BLaER1 treated with 17β-estradiol and CSF1 and Interleukin-3, amounts not matched to agents 10 nM and 100 nM (cell line): ENCODE measurements around the gene HK1.

ENCODE experiments used
- H3K27ac ChIP-seq, 11 experiments: shearing (Covaris generic); formaldehyde crosslinking; 2 replicates each; pipeline ENCODE4 v1.8.1; 2022
- H3K27me3 ChIP-seq, 11 experiments: shearing (Covaris generic); formaldehyde crosslinking; 2 replicates each; pipeline ENCODE4 v1.8.1; 2022
- H3K36me3 ChIP-seq, 11 experiments: shearing (Covaris generic); formaldehyde crosslinking; 2 replicates each; pipeline ENCODE4 v1.8.1; 2022
- H3K4me1 ChIP-seq, 10 experiments: shearing (Covaris generic); formaldehyde crosslinking; 2 replicates each; pipeline ENCODE4 v1.8.1; 2022
- H3K4me2 ChIP-seq, 11 experiments: shearing (Covaris generic); formaldehyde crosslinking; 2 replicates each; pipeline ENCODE4 v1.8.1; 2022
- H3K4me3 ChIP-seq, 10 experiments: shearing (Covaris generic); formaldehyde crosslinking; 2 replicates each; pipeline ENCODE4 v1.8.1; 2022
- H3K9ac ChIP-seq, 11 experiments: shearing (Covaris generic); formaldehyde crosslinking; 2 replicates each; pipeline ENCODE4 v1.8.1; 2022
- H3K9me3 ChIP-seq, 11 experiments: shearing (Covaris generic); formaldehyde crosslinking; replicated peaks in 1 of 11; 2 replicates each; pipeline ENCODE4 v1.8.1; 2022
- H4K20me1 ChIP-seq, 11 experiments: shearing (Covaris generic); formaldehyde crosslinking; 2 replicates each; pipeline ENCODE4 v1.8.1; 2022
- Cebpa-rat ChIP-seq, 11 experiments: shearing (Covaris generic); IDR thresholded peaks; 2 replicates each; pipeline ENCODE4 v1.8.1; 2022

The HK1 gene

GRCh38 chr10:69360485-69361302 is 82.4 kb downstream of the HK1 start:
- Histone ChIP-seq H3K4me2 (no peak overlapping the region), H4K20me1 (peaks cover 5 to 97% (median 59%) of the 10 kb centered on the region in 11 experiments; a peak in 18 of 22 replicates), H3K36me3 (peaks cover 51 to 98% (median 65%) of the 10 kb centered on the region in 11 experiments), H3K9ac (no peak overlapping the region), H3K4me3 (no peak overlapping the region), H3K4me1 (peaks cover 0 to 40% (median 13%) of the 10 kb centered on the region in 10 experiments; a peak in 14 of 20 replicates), H3K9me3 (no peaks in the 10 kb centered on the region), H3K27me3 (no peaks in the 10 kb centered on the region), H3K27ac (no peak overlapping the region; a peak in 1 of 22 replicates)
- TF ChIP-seq Cebpa-rat (IDR thresholded peaks at IDR 0.05): no peak

GRCh38 chr10:69361303-69361614 is 83.0 kb downstream of the HK1 start:
- H3K4me2 ChIP-seq: no peak overlapping the region

GRCh38 chr10:69362471-69362954 is 84.2 kb downstream of the HK1 start:
- H3K4me3 ChIP-seq: no peak overlapping the region
- H3K27me3 ChIP-seq: no peaks in the 10 kb centered on the region
- no peaks in the 10 kb centered on the region for H3K9me3 ChIP-seq
- H3K36me3 ChIP-seq: peaks cover 69 to 99% (median 83%) of the 10 kb centered on the region in 11 experiments
- TF ChIP-seq Cebpa-rat (IDR thresholded peaks at IDR 0.05): no peak
- 0 out of 22 replicates have a peak overlapping the region, but pooled peaks of 1 of the 11 experiments have one; percentile 29 for H3K9ac ChIP-seq
- H3K4me2 ChIP-seq: no peak overlapping the region
- H4K20me1 ChIP-seq: peaks cover 5 to 100% (median 63%) of the 10 kb centered on the region in 11 experiments; a peak in 18 of 22 replicates
- peaks cover 0 to 30% (median 9%) of the 10 kb centered on the region in 10 experiments; a peak in 14 of 20 replicates for H3K4me1 ChIP-seq
- H3K27ac ChIP-seq: peak overlapping the region in 1 of 11 experiments; percentile 12; a peak in 2 of 22 replicates

More at GRCh38 chr10:69361303-69361614, 83.0 kb downstream of the HK1 start:
- H3K27me3 ChIP-seq: no peaks in the 10 kb centered on the region
- no peaks in the 10 kb centered on the region for H3K9me3 ChIP-seq
- no peak for TF ChIP-seq Cebpa-rat (IDR thresholded peaks at IDR 0.05)
- peaks cover 57 to 98% (median 70%) of the 10 kb centered on the region in 11 experiments for H3K36me3 ChIP-seq
- peaks cover 0 to 39% (median 13%) of the 10 kb centered on the region in 10 experiments; a peak in 14 of 20 replicates for H3K4me1 ChIP-seq
- no peak overlapping the region for H3K4me3 ChIP-seq
- H3K9ac ChIP-seq: no peak overlapping the region
- no peak overlapping the region; a peak in 1 of 22 replicates for H3K27ac ChIP-seq
- H4K20me1 ChIP-seq: peaks cover 5 to 98% (median 59%) of the 10 kb centered on the region in 11 experiments; a peak in 18 of 22 replicates

GRCh38 chr10:69363666-69364065 is 85.4 kb downstream of the HK1 start:
- Histone ChIP-seq H3K4me2 (no peak overlapping the region), H3K4me3 (no peak overlapping the region), H4K20me1 (peaks cover 5 to 100% (median 61%) of the 10 kb centered on the region in 11 experiments; a peak in 18 of 22 replicates), H3K27me3 (no peaks in the 10 kb centered on the region), H3K36me3 (peaks cover 79 to 99% (median 92%) of the 10 kb centered on the region in 11 experiments), H3K9me3 (no peaks in the 10 kb centered on the region), H3K4me1 (peaks cover 0 to 18% (median 9%) of the 10 kb centered on the region in 10 experiments; a peak in 14 of 20 replicates), H3K27ac (no peak overlapping the region), H3K9ac (no peak overlapping the region)
- TF ChIP-seq Cebpa-rat (IDR thresholded peaks at IDR 0.05): no peak

GRCh38 chr10:69364232-69364940 is 86.1 kb downstream of the HK1 start:
- no peak for TF ChIP-seq Cebpa-rat (IDR thresholded peaks at IDR 0.05)
- Histone ChIP-seq H3K36me3 (peaks cover 86 to 100% (median 97%) of the 10 kb centered on the region in 11 experiments), H3K27ac (no peak overlapping the region)

GRCh38 chr10:69366738-69367137 is 88.4 kb downstream of the HK1 start:
- H3K36me3 ChIP-seq: peaks cover 86 to 99% (median 96%) of the 10 kb centered on the region in 11 experiments
- no peaks in the 10 kb centered on the region for H3K27me3 ChIP-seq
- TF ChIP-seq Cebpa-rat (IDR thresholded peaks at IDR 0.05): no peak
- H3K4me2 ChIP-seq: no peak overlapping the region
- H3K4me3 ChIP-seq: no peak overlapping the region
- no peak overlapping the region for H3K27ac ChIP-seq
- H4K20me1 ChIP-seq: peaks cover 0 to 98% (median 32%) of the 10 kb centered on the region in 11 experiments; a peak in 17 of 22 replicates
- H3K4me1 ChIP-seq: peaks cover 0 to 9% (median 0%) of the 10 kb centered on the region in 10 experiments; a peak in 5 of 20 replicates
- no peak overlapping the region for H3K9ac ChIP-seq
- no peaks in the 10 kb centered on the region for H3K9me3 ChIP-seq

More at GRCh38 chr10:69364232-69364940, 86.1 kb downstream of the HK1 start:
- Histone ChIP-seq H4K20me1 (peaks cover 5 to 100% (median 53%) of the 10 kb centered on the region in 11 experiments; a peak in 18 of 22 replicates), H3K4me3 (no peak overlapping the region), H3K9me3 (no peaks in the 10 kb centered on the region), H3K9ac (no peak overlapping the region), H3K4me2 (no peak overlapping the region), H3K27me3 (no peaks in the 10 kb centered on the region), H3K4me1 (peaks cover 0 to 11% (median 8%) of the 10 kb centered on the region in 10 experiments; a peak in 10 of 20 replicates)

- Histone ChIP-seq H3K36me3 (peaks cover 90 to 99% (median 98%) of the 10 kb centered on the region in 11 experiments), H3K27ac (no peak overlapping the region), H4K20me1 (peaks cover 0 to 98% (median 29%) of the 10 kb centered on the region in 11 experiments; a peak in 17 of 22 replicates), H3K4me1 (peaks cover 0 to 9% (median 0%) of the 10 kb centered on the region in 10 experiments; a peak in 4 of 20 replicates), H3K9ac (no peak overlapping the region), H3K27me3 (no peaks in the 10 kb centered on the region), H3K4me3 (no peak overlapping the region), H3K9me3 (no peaks in the 10 kb centered on the region), H3K4me2 (no peak overlapping the region)
- no peak for TF ChIP-seq Cebpa-rat (IDR thresholded peaks at IDR 0.05)
Observed at GRCh38 chr10:69367469-69367868, 89.2 kb downstream of the HK1 start.

- TF ChIP-seq Cebpa-rat (IDR thresholded peaks at IDR 0.05): no peak
- Histone ChIP-seq H3K4me2 (no peak overlapping the region), H3K4me3 (no peak overlapping the region), H3K27me3 (no peaks in the 10 kb centered on the region), H4K20me1 (peaks cover 0 to 98% (median 23%) of the 10 kb centered on the region in 11 experiments; a peak in 12 of 22 replicates), H3K9ac (no peak overlapping the region), H3K9me3 (no peaks in the 10 kb centered on the region), H3K36me3 (peaks cover 95 to 99% (median 98%) of the 10 kb centered on the region in 11 experiments), H3K27ac (no peak overlapping the region), H3K4me1 (no peaks in the 10 kb centered on the region)
Observed at GRCh38 chr10:69372126-69372980, 94.1 kb downstream of the HK1 start.
